ENCODE data around the gene DNAH7.

Gene DNAH7

DNA sequence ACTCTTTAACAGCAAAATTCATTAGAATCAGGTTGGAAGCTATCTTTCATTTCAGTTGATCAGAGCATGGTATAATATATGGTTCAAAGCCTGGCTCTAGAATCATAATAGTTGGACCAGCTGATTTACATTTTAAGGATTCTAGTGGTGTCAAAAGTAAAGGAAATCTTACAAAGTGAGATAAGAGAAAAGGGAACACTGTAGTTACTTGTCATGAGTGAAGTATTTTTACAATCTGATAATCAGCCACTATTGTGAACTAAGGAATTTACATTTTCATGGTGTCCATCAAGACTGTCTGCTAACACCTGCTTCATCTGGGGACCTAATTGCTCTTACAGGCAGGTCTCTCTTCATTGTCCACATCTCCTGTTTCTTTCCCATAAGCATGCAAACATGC is 250.5 kb downstream of the DNAH7 start:
- Histone ChIP-seq H3K9me3 (replicated peaks in 1 of 2; ENCODE audit: control insufficient read depth in 2 of 2, insufficient read depth in 1 of 2, low read depth in 1 of 2, low read length in 2 of 2) (no peaks in the 10 kb centered on the region), H2BK12ac (ENCODE audit: low read length) (no peak overlapping the region), H3K18ac (ENCODE audit: low read length) (no peak overlapping the region), H3K4me2 (ENCODE audit: insufficient read depth, low read length, poor library complexity, severe bottlenecking) (no peak overlapping the region), H3K23ac (ENCODE audit: low read depth, low read length, poor library complexity) (no peak overlapping the region), H2BK15ac (ENCODE audit: low read length) (no peak overlapping the region), H2BK5ac (ENCODE audit: low read length) (no peak overlapping the region), H3K9ac (ENCODE audit: low read depth, low read length, poor library complexity) (no peak overlapping the region), H4K8ac (ENCODE audit: low read depth, low read length) (no peak overlapping the region), H3K4me1 (ENCODE audit: control insufficient read depth in 2 of 2, insufficient read depth in 1 of 2, low read depth in 1 of 2, low read length in 2 of 2) (peaks cover 0 to 10% of the 10 kb centered on the region in 2 donors), H2AK5ac (ENCODE audit: low read depth, low read length) (no peak overlapping the region), H4K91ac (ENCODE audit: low read depth, low read length, poor library complexity) (no peak overlapping the region), H3K36me3 (replicated peaks in 1 of 2; ENCODE audit: control insufficient read depth in 2 of 2, insufficient read depth in 2 of 2, low read length in 2 of 2) (no peaks in the 10 kb centered on the region), H2BK120ac (ENCODE audit: low read depth, low read length) (no peak overlapping the region), H3K79me1 (ENCODE audit: low read depth, low read length) (no peaks in the 10 kb centered on the region), H2AFZ (ENCODE audit: low read length) (no peak overlapping the region), H3K4ac (ENCODE audit: low read length) (no peak overlapping the region), H3K27me3 (ENCODE audit: control insufficient read depth in 3 of 3, insufficient read depth in 3 of 3, low read depth in 1 of 3, low read length in 3 of 3) (no peaks in the 10 kb centered on the region), H3K27ac (replicated peaks; ENCODE audit: low read length) (no peak overlapping the region), H3K14ac (ENCODE audit: low read length) (no peak overlapping the region), H3K4me3 (ENCODE audit: low read length in 2 of 2) (no peak overlapping the region)
- no peak for DNase-seq (ENCODE audit: low spot score)

DNA sequence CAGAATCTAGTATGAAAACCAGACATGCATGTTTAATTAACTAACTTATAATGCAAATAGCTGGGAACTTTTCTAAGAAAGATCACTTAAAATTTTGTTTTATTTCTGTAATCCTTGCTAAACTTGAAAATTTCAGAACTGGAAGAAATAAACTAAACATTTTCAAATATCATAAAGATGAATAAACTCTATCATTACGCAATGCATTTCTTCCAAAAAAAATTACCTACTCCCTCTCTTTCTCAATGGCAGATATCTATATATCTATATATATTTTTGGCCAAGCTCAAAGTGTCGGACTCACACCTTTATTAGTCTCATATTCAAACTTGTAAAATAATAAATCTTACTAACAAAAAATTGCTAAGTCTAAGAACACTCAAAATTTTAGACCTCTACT is 253.6 kb downstream of the DNAH7 start:
- DNase-seq (ENCODE audit: low spot score): no peak
- Histone ChIP-seq H3K27me3 (ENCODE audit: control insufficient read depth in 3 of 3, insufficient read depth in 3 of 3, low read depth in 1 of 3, low read length in 3 of 3) (no peaks in the 10 kb centered on the region), H3K4ac (ENCODE audit: low read length) (no peak overlapping the region), H2BK5ac (ENCODE audit: low read length) (no peak overlapping the region), H3K14ac (ENCODE audit: low read length) (no peak overlapping the region), H4K8ac (ENCODE audit: low read depth, low read length) (no peak overlapping the region), H2AK5ac (ENCODE audit: low read depth, low read length) (no peak overlapping the region), H2AFZ (ENCODE audit: low read length) (no peak overlapping the region), H3K9me3 (replicated peaks in 1 of 2; ENCODE audit: control insufficient read depth in 2 of 2, insufficient read depth in 1 of 2, low read depth in 1 of 2, low read length in 2 of 2) (no peaks in the 10 kb centered on the region), H3K36me3 (replicated peaks in 1 of 2; ENCODE audit: control insufficient read depth in 2 of 2, insufficient read depth in 2 of 2, low read length in 2 of 2) (no peaks in the 10 kb centered on the region), H3K23ac (ENCODE audit: low read depth, low read length, poor library complexity) (no peak overlapping the region), H3K4me2 (ENCODE audit: insufficient read depth, low read length, poor library complexity, severe bottlenecking) (no peak overlapping the region), H4K91ac (ENCODE audit: low read depth, low read length, poor library complexity) (no peak overlapping the region), H2BK12ac (ENCODE audit: low read length) (no peak overlapping the region), H3K4me3 (ENCODE audit: low read length in 2 of 2) (no peak overlapping the region), H3K9ac (ENCODE audit: low read depth, low read length, poor library complexity) (no peak overlapping the region), H2BK120ac (ENCODE audit: low read depth, low read length) (no peak overlapping the region), H3K18ac (ENCODE audit: low read length) (no peak overlapping the region), H3K4me1 (ENCODE audit: control insufficient read depth in 2 of 2, insufficient read depth in 1 of 2, low read depth in 1 of 2, low read length in 2 of 2) (peaks cover 4 to 8% of the 10 kb centered on the region in 2 donors), H3K27ac (replicated peaks; ENCODE audit: low read length) (no peak overlapping the region), H2BK15ac (ENCODE audit: low read length) (no peak overlapping the region), H3K79me1 (ENCODE audit: low read depth, low read length) (no peaks in the 10 kb centered on the region)
- 100% methylated on average over 1 of the region's 2 CpGs; no CpG with 5 or more reads in 1 of the 2 donors for WGBS, 2 donors (ENCODE audit: extremely low coverage in 2 of 2, insufficient read length in 2 of 2, insufficient replicate concordance in 1 of 2)

DNA sequence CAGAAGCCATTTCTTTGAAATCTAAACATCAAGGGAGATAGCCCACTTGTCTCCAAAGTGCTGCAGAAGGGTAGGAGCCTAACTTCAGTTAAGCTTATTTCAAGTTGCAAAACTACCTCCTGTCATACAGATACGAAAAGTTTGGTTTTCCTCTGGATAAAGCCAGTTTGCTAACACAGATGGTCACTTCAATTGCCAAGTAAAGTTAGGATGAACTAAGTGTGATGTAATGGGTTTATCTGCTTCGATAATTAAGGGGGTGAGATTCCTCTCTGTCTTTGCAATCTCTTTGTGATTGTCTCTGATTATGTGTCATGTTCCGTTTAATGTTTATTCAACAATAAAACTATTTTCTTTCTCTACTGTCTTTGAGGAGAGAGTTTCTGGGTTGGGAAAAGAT is 255.2 kb downstream of the DNAH7 start:
- no peak overlapping the region for H3K4me2 ChIP-seq (ENCODE audit: insufficient read depth, low read length, poor library complexity, severe bottlenecking)
- H3K4me1 ChIP-seq (ENCODE audit: control insufficient read depth in 2 of 2, insufficient read depth in 1 of 2, low read depth in 1 of 2, low read length in 2 of 2): peaks cover 0 to 6% of the 10 kb centered on the region in 2 donors
- H2BK15ac ChIP-seq (ENCODE audit: low read length): no peak overlapping the region
- H3K18ac ChIP-seq (ENCODE audit: low read length): no peak overlapping the region
- no CpG with 5 or more reads among the region's 3 CpGs for WGBS, 2 donors (ENCODE audit: extremely low coverage in 2 of 2, insufficient read length in 2 of 2, insufficient replicate concordance in 1 of 2)
- no peak overlapping the region for H2AFZ ChIP-seq (ENCODE audit: low read length)
- no peak overlapping the region for H4K91ac ChIP-seq (ENCODE audit: low read depth, low read length, poor library complexity)
- H2AK5ac ChIP-seq (ENCODE audit: low read depth, low read length): no peak overlapping the region
- H3K4ac ChIP-seq (ENCODE audit: low read length): no peak overlapping the region
- H3K36me3 ChIP-seq (replicated peaks in 1 of 2; ENCODE audit: control insufficient read depth in 2 of 2, insufficient read depth in 2 of 2, low read length in 2 of 2): no peaks in the 10 kb centered on the region
- no peak overlapping the region for H3K14ac ChIP-seq (ENCODE audit: low read length)
- H3K9me3 ChIP-seq (replicated peaks in 1 of 2; ENCODE audit: control insufficient read depth in 2 of 2, insufficient read depth in 1 of 2, low read depth in 1 of 2, low read length in 2 of 2): no peaks in the 10 kb centered on the region
- H3K23ac ChIP-seq (ENCODE audit: low read depth, low read length, poor library complexity): no peak overlapping the region
- no peak overlapping the region for H2BK12ac ChIP-seq (ENCODE audit: low read length)
- no peak overlapping the region for H3K9ac ChIP-seq (ENCODE audit: low read depth, low read length, poor library complexity)
- no peaks in the 10 kb centered on the region for H3K27me3 ChIP-seq (ENCODE audit: control insufficient read depth in 3 of 3, insufficient read depth in 3 of 3, low read depth in 1 of 3, low read length in 3 of 3)
- H3K4me3 ChIP-seq (ENCODE audit: low read length in 2 of 2): no peak overlapping the region
- no peak overlapping the region for H2BK120ac ChIP-seq (ENCODE audit: low read depth, low read length)
- H2BK5ac ChIP-seq (ENCODE audit: low read length): no peak overlapping the region
- no peak for DNase-seq (ENCODE audit: low spot score)
- no peak overlapping the region for H3K27ac ChIP-seq (replicated peaks; ENCODE audit: low read length)
- no peak overlapping the region for H4K8ac ChIP-seq (ENCODE audit: low read depth, low read length)
- no peaks in the 10 kb centered on the region for H3K79me1 ChIP-seq (ENCODE audit: low read depth, low read length)

DNA sequence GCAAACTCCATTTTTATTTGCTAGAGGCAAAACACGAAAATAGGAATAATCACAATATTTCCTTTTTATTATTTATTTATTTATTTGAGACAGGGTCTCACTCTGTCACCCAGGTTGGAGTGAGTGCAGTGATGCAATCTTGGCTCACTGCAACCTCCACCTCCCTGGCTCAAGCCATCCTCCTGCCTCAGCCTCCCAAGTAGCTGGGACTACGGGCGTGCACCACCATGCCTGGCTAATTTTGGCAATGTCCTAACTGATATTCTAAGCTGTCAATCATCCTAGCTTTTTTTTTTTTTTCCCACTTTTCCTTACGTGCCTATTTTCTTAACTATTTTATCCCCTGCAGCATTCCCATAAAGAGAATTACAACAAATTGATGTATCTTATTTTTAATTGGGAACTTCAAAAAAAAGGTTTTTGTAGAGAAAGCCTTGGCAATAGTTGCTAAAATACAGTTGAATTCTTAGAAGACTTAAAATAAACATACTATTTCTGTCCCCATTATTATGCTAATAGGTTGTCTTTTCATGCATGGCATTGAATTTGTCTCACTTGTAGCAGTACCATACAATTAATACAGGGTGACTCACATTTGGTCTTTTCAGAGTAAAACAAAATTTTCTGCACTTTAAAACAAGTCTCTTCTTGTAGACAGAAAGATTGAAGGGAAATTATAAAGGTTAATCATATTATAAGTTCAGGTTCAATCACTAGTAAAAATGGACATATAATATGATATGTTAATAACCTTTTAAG is 258.1 kb downstream of the DNAH7 start:
- no peak for DNase-seq (ENCODE audit: low spot score)
- no peak overlapping the region for H3K4me2 ChIP-seq (ENCODE audit: insufficient read depth, low read length, poor library complexity, severe bottlenecking)
- no peak overlapping the region for H2BK120ac ChIP-seq (ENCODE audit: low read depth, low read length)

More for the DNA sequence above, 258.1 kb downstream of the DNAH7 start:
- no peak overlapping the region for H3K4me3 ChIP-seq (ENCODE audit: low read length in 2 of 2)
- H3K14ac ChIP-seq (ENCODE audit: low read length): no peak overlapping the region
- H3K9me3 ChIP-seq (replicated peaks in 1 of 2; ENCODE audit: control insufficient read depth in 2 of 2, insufficient read depth in 1 of 2, low read depth in 1 of 2, low read length in 2 of 2): no peaks in the 10 kb centered on the region
- H3K4me1 ChIP-seq (ENCODE audit: control insufficient read depth in 2 of 2, insufficient read depth in 1 of 2, low read depth in 1 of 2, low read length in 2 of 2): peaks cover 0 to 9% of the 10 kb centered on the region in 2 donors
- no peaks in the 10 kb centered on the region for H3K36me3 ChIP-seq (replicated peaks in 1 of 2; ENCODE audit: control insufficient read depth in 2 of 2, insufficient read depth in 2 of 2, low read length in 2 of 2)
- no peak overlapping the region for H3K23ac ChIP-seq (ENCODE audit: low read depth, low read length, poor library complexity)
- H3K79me1 ChIP-seq (ENCODE audit: low read depth, low read length): no peaks in the 10 kb centered on the region
- no peak overlapping the region for H3K9ac ChIP-seq (ENCODE audit: low read depth, low read length, poor library complexity)
- no peak overlapping the region for H2AK5ac ChIP-seq (ENCODE audit: low read depth, low read length)
- no peaks in the 10 kb centered on the region for H3K27me3 ChIP-seq (ENCODE audit: control insufficient read depth in 3 of 3, insufficient read depth in 3 of 3, low read depth in 1 of 3, low read length in 3 of 3)
- no peak overlapping the region for H2AFZ ChIP-seq (ENCODE audit: low read length)
- H3K4ac ChIP-seq (ENCODE audit: low read length): no peak overlapping the region
- no peak overlapping the region for H4K91ac ChIP-seq (ENCODE audit: low read depth, low read length, poor library complexity)
- no peak overlapping the region for H2BK12ac ChIP-seq (ENCODE audit: low read length)
- no CpG with 5 or more reads among the region's 4 CpGs for WGBS, 2 donors (ENCODE audit: extremely low coverage in 2 of 2, insufficient read length in 2 of 2, insufficient replicate concordance in 1 of 2)
- H2BK5ac ChIP-seq (ENCODE audit: low read length): no peak overlapping the region
- no peak overlapping the region for H3K18ac ChIP-seq (ENCODE audit: low read length)
- H2BK15ac ChIP-seq (ENCODE audit: low read length): no peak overlapping the region
- H3K27ac ChIP-seq (replicated peaks; ENCODE audit: low read length): no peak overlapping the region
- no peak overlapping the region for H4K8ac ChIP-seq (ENCODE audit: low read depth, low read length)

All from neuronal stem cell (in vitro differentiated cells).